B cell (primary cell): ENCODE data around the gene EXOC6.

ENCODE experiments used
- CTCF ChIP-seq: fragments of 200-600 bp; IDR thresholded peaks from one replicate; pipeline ENCODE4 v1.8.0; 2022; ENCODE audit warnings: antibody characterized with exemption, mild to moderate bottlenecking
- EZH2 ChIP-seq: IDR thresholded peaks from 2 replicates; pipeline ENCODE4 v1.6.1; 2012; ENCODE audit warnings: borderline replicate concordance, low read depth, mild to moderate bottlenecking, moderate library complexity, low read length; ENCODE audit not compliant: insufficient read depth, poor library complexity, severe bottlenecking

GRCh38 chr10:92848037-92848440, 281 bp upstream of the EXOC6 start:
- TF ChIP-seq CTCF (no peak), EZH2 (no peak)
